Fibroblast of lung (primary cell): ENCODE measurements around the gene BASP1.

Experiments
- EZH2 ChIP-seq: IDR thresholded peaks from 2 replicates; pipeline ENCODE4 v1.5.1; 2012; ENCODE audit warnings: low read length, control low read depth, mild to moderate bottlenecking; ENCODE audit errors: missing control alignments
- TF ChIP-seq, protein P1 (sequence below), 2 donors: IDR thresholded peaks in 1 of 2; conservative IDR thresholded peaks in 1 of 2; 1 replicate in 1 of 2; 2 replicates in 1 of 2; pipeline ENCODE4 v1.5.1; 2011 to 2012; ENCODE audit warnings: low read length in 2 of 2, control low read depth in 1 of 2, inconsistent platforms in 1 of 2, low read depth in 1 of 2, mild to moderate bottlenecking in 1 of 2

DNA sequence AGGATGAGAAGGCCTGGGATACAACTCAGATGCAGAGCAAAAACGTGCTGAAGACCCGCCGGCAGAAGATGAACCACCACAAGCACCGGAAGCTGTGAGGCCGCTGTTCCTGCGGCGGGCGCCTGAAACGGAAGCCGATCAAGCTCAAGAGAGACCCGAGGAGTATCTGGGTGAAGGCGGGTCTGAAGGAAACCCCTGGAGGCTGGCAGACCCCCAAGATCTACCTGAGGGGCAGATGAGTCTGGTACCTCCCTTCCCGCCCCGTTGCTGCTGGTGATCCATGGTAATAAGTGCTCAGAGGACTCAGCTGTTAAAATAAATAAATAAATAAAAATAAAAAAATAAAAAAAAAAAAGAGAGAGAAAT lies 89.3 kb downstream of the BASP1 start:
- TF ChIP-seq, protein P1, sequence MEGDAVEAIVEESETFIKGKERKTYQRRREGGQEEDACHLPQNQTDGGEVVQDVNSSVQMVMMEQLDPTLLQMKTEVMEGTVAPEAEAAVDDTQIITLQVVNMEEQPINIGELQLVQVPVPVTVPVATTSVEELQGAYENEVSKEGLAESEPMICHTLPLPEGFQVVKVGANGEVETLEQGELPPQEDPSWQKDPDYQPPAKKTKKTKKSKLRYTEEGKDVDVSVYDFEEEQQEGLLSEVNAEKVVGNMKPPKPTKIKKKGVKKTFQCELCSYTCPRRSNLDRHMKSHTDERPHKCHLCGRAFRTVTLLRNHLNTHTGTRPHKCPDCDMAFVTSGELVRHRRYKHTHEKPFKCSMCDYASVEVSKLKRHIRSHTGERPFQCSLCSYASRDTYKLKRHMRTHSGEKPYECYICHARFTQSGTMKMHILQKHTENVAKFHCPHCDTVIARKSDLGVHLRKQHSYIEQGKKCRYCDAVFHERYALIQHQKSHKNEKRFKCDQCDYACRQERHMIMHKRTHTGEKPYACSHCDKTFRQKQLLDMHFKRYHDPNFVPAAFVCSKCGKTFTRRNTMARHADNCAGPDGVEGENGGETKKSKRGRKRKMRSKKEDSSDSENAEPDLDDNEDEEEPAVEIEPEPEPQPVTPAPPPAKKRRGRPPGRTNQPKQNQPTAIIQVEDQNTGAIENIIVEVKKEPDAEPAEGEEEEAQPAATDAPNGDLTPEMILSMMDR (conservative IDR thresholded peaks at IDR 0.05 in 1 of 2, IDR thresholded peaks at IDR 0.05 in 1 of 2; ENCODE audit: low read depth in 1 of 2, low read length in 2 of 2) = no peak
- TF ChIP-seq EZH2 = no peak
